ENCODE data around the gene FNDC3B.

GRCh38 chr3:172317984-172318383, 278.6 kb downstream of the FNDC3B start:
- TF ChIP-seq CTCF (conservative IDR thresholded peaks at IDR 0.05; ENCODE audit: low read length): no peak
- TF ChIP-seq EZH2phosphoT487 (IDR thresholded peaks at IDR 0.05; ENCODE audit: borderline replicate concordance): no peak

All from Loucy (cell line).